Activated gamma-delta T cell treated with anti-CD3 and anti-CD28 coated beads, Interleukin-2, amount 50 U/mL, for 16 hours (primary cell): ENCODE measurements around the gene AKNA.
"Not testable (repeated sequence)": the region's sequence is repeated elsewhere in the genome, so short reads cannot be mapped to it uniquely, and the experiment has no call there.

ENCODE experiments used
- DNase-seq: peaks from one replicate; pipeline ENCODE4 v3.0.0-alpha.2; 2020; ENCODE audit warnings: low read depth

AKNA gene

DNA sequence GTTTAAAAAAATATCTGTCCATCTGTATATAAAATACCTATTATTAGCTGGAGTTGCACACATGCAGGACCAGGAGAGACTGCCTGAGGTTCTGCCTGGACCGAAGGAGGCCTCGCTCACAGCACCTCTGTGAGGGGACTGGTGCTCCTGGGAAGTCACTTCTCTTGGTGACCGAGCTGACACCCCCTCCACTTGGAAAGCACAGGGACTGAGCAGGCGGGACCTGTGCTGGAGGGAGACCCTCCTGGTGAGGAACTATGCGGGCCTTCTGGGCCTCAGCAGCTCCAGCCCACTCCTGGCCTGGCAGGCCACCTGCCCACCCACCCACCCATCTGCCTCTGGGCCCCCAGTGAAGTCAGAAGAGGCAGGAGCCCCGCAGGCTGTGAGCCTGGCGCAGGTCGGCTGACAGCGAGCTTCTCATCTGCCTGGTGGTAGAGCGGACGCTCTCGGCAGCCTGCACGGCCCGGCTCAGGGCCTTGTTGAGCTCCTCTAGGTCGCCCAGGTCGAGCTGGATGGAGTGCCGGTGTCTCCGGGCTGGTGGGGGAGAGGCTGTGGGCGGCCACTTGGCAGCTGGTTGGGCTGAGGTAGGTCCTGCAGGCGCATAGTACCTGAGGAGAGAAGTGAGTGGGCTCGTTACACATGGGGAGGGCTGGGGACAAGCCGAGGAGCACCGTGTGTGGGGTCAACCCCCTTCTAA, 50.9 kb downstream of the AKNA start:
- DNase-seq: no peak

- DNase-seq: no peak
Measured at GRCh38 chr9:114336157-114336556, 51.6 kb downstream of the AKNA start.

- no peak for DNase-seq
Measured at GRCh38 chr9:114335745-114336144, 52.0 kb downstream of the AKNA start.

GRCh38 chr9:114334490-114334889, 53.3 kb downstream of the AKNA start:
- DNase-seq: no peak

DNA sequence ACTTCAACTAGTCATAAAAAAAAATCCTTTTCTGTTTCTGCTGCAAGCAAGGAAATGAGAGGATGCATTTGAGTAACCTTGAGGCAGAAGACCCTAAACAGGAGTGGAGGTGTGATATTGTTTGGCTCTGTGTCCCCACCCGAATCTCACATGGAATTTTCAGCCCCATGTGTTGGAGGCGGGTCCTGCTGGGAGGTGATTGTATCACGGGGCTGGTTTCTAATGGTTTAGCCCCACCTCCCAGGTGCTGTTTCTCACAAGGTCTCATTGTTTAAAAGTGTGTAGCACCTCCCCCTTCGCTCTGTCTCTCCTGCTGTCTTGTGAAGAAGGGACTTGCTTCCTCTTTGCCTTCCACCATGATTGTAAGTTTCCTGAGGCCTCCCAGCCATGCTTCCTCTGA, 54.1 kb downstream of the AKNA start:
- DNase-seq: not testable (repeated sequence)

GRCh38 chr9:114332474-114333040, 55.2 kb downstream of the AKNA start:
- DNase-seq: not testable (repeated sequence)

DNA sequence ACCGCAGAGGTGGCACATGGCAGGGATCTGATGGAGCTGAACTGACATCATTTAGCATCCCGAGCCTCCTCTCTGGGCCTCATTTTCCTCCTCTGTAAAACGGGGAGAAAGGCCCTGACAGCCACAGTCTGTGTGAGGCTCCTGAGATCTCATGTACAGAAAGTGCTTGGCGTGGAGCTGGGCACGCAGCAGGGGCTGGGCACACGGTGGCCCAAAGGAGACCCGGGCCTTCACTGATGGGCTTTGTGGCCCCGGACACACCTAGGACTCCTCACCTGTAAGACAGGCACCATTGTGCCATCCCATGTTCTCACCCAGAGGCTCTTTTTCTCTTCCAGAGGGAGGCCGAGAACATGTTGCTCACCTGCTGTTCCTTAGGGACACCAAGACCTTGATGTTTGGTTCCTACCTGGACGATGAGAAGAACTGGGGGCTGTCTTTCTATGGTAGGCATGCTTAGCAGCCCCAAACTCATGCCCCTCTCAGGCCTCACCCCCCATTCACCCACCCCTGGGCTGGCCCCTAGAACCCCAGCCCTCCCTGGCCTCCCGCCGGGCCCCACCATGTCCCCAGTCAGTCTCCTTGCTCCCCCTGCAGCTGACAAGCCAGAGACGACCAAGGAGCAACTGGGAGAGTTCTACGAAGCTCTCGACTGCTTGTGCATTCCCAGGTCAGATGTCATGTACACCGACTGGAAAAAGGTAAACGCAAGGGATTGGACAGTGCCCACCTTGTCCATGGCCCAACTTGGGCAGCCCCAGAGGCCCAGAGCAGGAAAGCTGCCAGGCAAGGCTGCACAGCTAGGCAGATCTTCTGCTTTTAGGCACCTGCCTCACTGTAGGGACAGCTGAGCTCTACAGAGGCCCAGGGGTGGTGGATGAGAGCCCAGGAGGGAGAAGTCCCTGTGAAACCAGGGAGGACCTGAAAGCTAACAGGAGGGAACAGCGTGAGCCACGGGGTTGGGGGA, 56.3 kb downstream of the AKNA start:
- DNase-seq: not testable (repeated sequence)

GRCh38 chr9:114330636-114331035, 57.1 kb downstream of the AKNA start:
- DNase-seq: no peak

DNA sequence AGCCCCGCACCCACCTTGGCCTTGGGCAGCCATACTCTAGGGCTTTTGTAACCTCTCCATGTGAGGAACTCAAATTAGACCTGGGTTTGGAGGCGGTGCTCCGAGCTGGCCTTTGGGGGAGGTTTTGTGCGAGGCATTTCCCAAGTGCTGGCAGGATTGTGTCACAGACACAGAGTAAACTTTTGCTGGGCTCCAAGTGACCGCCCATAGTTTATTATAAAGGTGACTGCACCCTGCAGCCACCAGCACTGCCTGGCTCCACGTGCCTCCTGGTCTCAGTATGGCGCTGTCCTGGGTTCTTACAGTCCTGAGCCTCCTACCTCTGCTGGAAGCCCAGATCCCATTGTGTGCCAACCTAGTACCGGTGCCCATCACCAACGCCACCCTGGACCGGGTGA, 58.2 kb downstream of the AKNA start, which contains the start of gene ORM2:
Gene ORM2 (plus strand): TSS at position 245 of the 398 bp plus-strand sequence. CDS start 36 bp downstream, at position 281.
- not testable (repeated sequence) for DNase-seq

DNA sequence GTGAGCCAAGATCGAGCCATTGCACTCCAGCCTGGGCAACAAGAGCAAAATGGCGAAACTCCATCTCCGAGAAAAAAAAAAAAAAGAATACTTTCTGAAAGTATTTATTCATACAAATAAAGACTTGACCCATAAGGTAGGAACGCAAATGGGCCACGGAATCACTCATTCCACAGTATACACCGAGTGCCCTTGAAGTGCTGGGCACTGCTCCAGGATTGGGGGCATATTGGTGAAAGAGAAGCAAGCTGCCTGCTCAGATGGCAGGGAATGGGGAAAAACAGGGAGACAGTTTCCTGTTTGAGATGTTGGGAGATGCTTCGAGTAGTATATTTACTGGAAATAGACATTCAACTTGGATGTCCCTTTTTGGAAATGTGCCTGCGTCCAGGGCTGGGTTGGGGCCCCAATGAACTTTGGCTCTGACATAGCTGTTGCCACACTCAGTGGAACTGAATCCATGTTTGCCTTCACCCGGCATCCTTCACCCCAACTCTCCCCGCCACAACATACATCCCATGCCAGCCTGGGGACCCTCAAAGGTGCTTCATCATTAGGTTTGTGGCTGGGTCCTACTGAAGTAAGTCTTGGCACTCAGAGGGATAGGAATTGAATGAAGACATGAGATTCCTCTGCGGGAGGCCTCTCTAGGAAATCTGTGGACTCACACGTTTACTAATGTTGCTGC, 58.7 kb downstream of the AKNA start:
- not testable (repeated sequence) for DNase-seq

DNA sequence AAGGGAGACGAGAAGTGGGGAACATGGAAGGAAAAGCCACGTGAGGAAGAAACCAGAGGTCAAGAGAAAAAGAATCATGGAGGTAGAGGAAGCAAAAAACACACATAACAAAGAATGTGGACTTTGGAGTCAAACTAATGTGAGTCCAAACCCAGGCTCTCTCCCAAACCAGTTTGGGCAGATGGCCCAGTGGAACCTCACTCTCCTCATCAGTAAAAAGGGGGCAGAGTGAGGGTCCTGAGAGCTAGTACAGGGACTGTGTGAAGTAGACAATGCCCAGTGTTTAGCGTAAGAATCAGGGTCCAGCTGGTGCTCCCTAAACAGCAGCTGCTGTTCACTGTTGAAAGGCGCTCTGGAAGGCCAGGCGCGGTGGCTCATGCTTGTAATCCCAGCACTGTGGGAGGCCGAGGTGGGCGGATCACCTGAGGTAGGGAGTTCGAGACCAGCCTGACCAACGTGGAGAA, 59.4 kb downstream of the AKNA start:
- DNase-seq: not testable (repeated sequence)

DNA sequence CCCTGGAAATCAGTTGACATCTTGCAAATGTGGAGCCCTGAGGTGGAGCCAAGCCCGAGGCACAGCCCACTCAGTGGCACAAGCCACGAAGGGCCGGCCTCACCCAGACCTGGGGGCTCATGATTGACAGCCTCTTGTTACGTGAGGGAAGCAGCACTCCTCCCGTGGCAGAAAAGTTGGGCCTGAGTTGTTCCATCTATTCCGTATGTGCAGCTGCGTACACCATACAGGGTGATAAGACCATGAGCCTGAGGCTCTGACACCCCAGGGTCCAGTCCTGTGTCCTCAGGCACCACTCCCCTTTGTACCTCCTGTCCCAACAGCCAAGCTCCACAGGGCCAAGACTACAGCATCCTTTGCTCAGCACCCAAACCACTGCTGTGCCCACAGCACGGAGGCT, 60.0 kb downstream of the AKNA start:
- DNase-seq: no peak

DNA sequence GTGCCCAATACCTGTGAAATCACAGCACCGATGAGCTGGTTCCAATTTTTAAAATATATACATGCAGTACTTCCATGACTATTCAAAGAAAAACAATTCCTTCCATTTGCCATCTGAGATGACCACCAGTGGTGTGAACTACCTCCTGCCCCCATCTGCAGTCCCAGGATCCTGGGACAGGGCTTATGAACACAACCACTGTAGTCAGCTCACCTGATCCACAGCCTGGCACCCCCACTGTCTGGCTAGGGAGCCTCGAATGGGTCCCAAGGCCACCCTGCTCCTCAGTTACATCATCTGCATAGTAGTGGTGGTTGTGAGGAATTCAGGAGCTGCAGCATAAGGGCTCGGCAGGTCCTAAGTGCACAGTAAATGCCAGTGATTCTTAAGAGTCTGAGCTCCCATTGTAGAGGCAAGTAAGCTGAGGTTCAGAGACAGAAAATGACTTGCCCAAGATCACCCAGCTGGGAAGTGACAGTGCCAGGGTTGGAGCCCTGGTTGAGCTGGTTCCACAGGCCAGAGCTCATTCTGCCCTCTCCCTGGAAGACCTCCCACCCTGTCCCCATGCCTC, 62.0 kb downstream of the AKNA start:
- not testable (repeated sequence) for DNase-seq

- DNase-seq: not testable (repeated sequence)
Measured at GRCh38 chr9:114324965-114325364, 62.8 kb downstream of the AKNA start.

DNA sequence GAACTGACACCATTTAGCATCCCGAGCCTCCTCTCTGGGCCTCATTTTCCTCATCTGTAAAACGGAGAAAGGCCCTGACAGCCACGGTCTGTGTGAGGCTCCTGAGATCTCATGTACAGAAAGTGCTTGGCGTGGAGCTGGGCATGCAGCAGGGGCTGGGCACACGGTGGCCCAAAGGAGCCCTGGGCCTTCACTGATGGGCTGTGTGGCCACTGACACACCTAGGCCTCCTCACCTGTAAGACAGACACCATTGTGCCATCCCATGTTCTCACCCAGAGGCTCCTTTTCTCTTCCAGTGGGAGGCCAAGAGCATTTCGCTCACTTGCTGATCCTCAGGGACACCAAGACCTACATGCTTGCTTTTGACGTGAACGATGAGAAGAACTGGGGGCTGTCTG, 63.3 kb downstream of the AKNA start:
- DNase-seq: no peak

DNA sequence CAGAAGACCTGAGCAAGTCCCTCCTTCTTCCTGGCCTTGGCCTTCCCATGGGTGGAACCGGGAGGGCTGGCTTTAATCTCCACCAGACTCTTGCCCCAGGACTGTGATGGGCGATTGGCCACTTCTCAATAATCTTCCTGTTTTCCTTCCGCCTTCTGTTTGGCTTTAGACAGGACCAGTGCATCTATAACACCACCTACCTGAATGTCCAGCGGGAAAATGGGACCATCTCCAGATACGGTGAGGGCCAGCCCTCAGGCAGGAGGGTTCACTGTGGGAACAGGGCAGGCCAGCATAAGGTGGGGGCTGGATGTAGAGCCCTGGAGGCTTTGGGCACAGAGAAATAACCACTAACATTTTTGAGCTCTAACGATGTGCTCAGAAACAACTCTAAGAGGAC, 63.9 kb downstream of the AKNA start:
- DNase-seq: not testable (repeated sequence)

GRCh38 chr9:114322831-114323531, 64.8 kb downstream of the AKNA start, which contains the start of gene ORM1:
ORM1 (plus strand) TSS chr9:114323098; CDS start chr9:114323134, 36 bp downstream.
- not testable (repeated sequence) for DNase-seq

DNA sequence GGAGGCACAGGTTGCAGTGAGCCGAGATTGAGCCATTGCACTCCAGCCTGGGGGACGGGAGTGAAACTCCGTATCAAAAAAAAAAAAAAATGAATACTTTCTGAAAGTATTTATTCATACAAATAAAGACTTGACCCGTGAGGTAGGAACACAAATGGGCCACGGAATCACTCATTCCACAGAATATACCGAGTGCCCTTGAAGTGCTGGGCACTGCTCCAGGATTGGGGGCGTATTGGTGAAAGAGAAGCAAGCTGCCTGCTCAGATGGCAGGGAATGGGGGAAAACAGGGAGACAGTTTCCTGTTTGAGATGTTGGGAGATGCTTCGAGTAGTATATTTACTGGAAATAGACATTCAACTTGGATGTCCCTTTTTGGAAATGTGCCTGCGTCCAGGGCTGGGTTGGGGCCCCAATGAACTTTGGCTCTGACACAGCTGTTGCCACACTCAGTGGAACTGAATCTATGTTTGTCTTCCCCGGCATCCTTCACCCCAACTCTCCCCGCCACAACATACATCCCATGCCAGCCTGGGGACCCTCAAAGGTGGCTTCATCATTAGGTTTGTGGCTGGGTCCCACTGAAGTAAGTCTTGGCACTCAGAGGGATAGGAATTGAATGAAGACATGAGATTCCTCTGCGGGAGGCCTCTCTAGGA, 65.5 kb downstream of the AKNA start:
- not testable (repeated sequence) for DNase-seq

- DNase-seq: no peak
Measured at GRCh38 chr9:114321759-114322158, 66.0 kb downstream of the AKNA start.

GRCh38 chr9:114320710-114321109, 67.1 kb downstream of the AKNA start:
- not testable (repeated sequence) for DNase-seq
